Measurements from ENCODE around the gene C1QL4.
"Not testable (repeated sequence)": the region's sequence is repeated elsewhere in the genome, so short reads cannot be mapped to it uniquely, and the experiment has no call there.

GRCh38 chr12:49317118-49317517 lies 19.9 kb downstream of the C1QL4 start:
- TF ChIP-seq CTCF, EP300 (IDR thresholded peaks at IDR 0.05): not testable (repeated sequence)
